ENCODE data around the gene RAB26. TPM values are rescaled to one million over a fixed set of nuclear protein-coding genes. Genes with fewer than 3 reads are reported as not detected.

RAB26 gene
- total and polyA plus RNA-seq, 2 experiments from 2014 or later, result 6.5 to 12.1 TPM

DNA sequence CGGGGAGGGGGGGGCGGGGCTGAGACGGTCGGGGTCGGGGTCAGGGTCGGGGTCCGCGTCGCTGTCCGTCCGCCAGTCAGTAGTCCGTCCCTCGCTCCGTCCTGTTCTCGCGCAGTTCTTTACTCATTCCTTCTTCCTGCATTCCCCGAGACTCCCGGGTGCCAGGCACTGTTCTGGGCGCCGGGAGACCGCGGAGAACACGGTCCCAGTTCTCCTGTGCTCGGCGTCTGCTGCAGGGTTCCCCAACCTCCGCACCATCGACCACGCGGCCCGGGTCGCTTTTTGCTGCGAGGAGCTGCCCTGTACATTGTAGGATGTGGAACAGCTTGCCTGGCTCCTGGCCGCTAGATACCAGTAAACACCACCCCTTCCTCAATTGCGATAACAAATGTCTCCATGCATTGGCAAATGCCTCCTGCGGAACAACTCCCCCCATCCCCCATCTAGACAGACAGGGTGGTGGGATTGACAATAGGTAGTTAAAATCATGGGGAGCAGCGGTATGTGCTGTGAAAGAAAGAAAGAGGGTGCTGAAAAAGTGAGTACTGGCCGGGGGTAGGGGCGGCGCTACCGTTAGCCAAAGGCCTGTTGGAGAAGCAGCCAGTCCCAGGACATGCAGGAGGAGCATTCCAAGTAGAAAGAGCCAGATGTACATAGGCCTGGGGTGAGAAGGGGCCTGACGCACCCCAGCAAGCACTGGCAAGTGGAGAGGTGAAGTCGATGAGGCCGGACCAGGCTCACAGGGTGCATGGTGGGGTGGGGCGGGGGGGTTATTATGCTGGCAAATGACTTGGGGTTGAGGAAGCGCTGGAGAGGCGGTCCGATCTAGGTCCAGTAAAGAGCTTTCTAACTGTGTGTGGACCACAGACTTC is 7.8 kb downstream of the RAB26 start:
- no peaks in the 10 kb centered on the region for H3K27me3 ChIP-seq
- H3K9me3 ChIP-seq (ENCODE audit: low read depth), result no peaks in the 10 kb centered on the region
- H3K4me1 ChIP-seq (ENCODE audit: low read depth), result peaks cover 29% of the 10 kb centered on the region
- H3K36me3 ChIP-seq, result no peaks in the 10 kb centered on the region
- peak overlapping the region; percentile 63 for H3K27ac ChIP-seq
- peak overlapping the region; percentile 91 for H3K4me3 ChIP-seq
- TF ChIP-seq, protein P1, sequence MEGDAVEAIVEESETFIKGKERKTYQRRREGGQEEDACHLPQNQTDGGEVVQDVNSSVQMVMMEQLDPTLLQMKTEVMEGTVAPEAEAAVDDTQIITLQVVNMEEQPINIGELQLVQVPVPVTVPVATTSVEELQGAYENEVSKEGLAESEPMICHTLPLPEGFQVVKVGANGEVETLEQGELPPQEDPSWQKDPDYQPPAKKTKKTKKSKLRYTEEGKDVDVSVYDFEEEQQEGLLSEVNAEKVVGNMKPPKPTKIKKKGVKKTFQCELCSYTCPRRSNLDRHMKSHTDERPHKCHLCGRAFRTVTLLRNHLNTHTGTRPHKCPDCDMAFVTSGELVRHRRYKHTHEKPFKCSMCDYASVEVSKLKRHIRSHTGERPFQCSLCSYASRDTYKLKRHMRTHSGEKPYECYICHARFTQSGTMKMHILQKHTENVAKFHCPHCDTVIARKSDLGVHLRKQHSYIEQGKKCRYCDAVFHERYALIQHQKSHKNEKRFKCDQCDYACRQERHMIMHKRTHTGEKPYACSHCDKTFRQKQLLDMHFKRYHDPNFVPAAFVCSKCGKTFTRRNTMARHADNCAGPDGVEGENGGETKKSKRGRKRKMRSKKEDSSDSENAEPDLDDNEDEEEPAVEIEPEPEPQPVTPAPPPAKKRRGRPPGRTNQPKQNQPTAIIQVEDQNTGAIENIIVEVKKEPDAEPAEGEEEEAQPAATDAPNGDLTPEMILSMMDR (IDR thresholded peaks at IDR 0.05; ENCODE audit: low read depth, low read length), result no peak
- DNase-seq (ENCODE audit: low read depth in 1 of 2, low spot score in 1 of 2), result peak; percentile 59 to 74

DNA sequence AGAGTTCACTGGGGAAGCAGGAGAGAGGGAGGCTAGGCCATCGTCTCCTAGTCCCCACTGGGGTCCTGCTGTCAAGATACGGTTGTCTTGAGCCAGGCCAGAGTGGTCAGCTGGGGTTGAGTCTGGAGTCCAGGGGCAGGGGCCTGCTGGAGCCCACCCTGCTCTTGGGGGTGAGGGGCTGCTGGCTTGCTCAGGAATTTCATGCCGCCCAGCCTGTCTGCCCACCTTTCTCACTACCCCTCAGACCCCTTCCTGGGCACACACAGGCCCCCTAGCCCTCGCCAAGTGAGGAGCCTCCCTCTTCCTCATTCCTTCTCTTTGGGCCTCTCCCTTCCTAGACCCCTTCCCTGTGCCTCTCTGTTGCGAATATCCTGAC is 8.4 kb downstream of the RAB26 start:
- peak overlapping the region; percentile 63 for H3K27ac ChIP-seq

DNA sequence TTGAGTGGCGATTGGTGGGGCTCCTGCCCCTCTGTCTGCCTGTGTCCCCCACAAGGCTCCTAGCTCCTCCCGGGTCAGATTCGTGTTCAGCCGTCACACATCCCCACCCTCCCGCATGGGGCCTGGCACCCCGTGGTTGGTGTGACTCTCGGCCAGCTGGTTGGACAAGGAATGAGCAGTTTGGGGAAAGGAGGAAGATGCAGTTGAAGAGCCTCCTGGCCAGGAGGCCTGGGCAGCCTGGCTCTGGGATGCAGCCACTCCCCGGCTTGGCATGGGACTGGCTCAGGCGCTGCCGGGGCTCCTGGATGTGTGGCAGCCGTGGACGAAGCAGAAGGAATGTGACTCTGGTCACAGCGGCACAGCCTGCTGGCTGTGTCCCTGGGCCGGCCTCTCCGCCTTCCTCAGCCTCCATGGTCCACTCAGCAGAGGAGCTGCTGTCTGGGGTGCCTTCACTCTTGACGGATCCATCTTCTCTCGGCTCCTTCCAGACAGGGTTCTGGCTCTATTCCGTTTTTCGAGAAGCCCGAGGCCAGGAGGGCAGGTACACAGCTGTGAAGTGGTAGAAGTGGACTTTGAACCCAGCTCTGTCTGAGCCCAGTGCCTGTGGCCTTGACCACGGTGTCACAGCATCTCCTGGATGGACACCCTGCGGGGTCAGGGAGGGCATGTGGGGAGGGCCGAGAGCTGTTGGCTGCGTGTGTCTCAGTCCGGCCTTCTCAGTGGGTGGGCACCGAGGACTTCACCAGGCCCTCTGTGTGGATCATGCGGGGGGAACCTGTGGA is 9.2 kb downstream of the RAB26 start:
- Histone ChIP-seq H3K4me3 (no peak overlapping the region), H3K4me1 (ENCODE audit: low read depth) (peaks cover 27% of the 10 kb centered on the region), H3K36me3 (no peaks in the 10 kb centered on the region), H3K9me3 (ENCODE audit: low read depth) (no peaks in the 10 kb centered on the region), H3K27ac (no peak overlapping the region), H3K27me3 (no peaks in the 10 kb centered on the region)
- TF ChIP-seq, protein P1 (IDR thresholded peaks at IDR 0.05; ENCODE audit: low read depth, low read length), result no peak
- no peak for DNase-seq (ENCODE audit: low read depth in 1 of 2, low spot score in 1 of 2)

More for the DNA sequence above, 8.4 kb downstream of the RAB26 start:
- H3K27me3 ChIP-seq, result no peaks in the 10 kb centered on the region
- no peaks in the 10 kb centered on the region for H3K9me3 ChIP-seq (ENCODE audit: low read depth)
- peak overlapping the region; percentile 91 for H3K4me3 ChIP-seq
- H3K36me3 ChIP-seq, result no peaks in the 10 kb centered on the region
- H3K4me1 ChIP-seq (ENCODE audit: low read depth), result peaks cover 29% of the 10 kb centered on the region
- DNase-seq (ENCODE audit: low read depth in 1 of 2, low spot score in 1 of 2), result no peak
- TF ChIP-seq, protein P1 (IDR thresholded peaks at IDR 0.05; ENCODE audit: low read depth, low read length), result no peak

DNA sequence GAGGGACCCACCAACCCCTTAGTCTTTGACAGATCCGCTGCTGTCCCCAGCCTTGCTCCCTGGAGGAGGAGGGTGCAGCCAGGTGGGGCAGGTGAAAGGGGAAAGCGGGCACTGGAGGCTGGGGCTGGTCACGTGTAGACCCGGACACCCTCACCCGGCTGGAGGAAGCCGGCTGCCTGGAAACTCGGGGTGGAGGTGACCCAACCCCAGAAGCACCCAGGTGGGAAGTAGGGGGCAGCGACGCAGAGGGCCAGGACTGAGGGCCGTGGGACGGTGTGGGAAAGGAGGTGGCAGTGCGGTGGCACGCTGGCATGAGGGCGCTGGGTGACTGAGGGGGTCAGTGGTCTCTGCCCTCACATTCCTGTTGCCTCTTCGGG is 9.8 kb downstream of the RAB26 start:
- TF ChIP-seq, protein P1 (IDR thresholded peaks at IDR 0.05; ENCODE audit: low read depth, low read length), result no peak
- H3K9me3 ChIP-seq (ENCODE audit: low read depth), result no peaks in the 10 kb centered on the region
- H3K36me3 ChIP-seq, result no peaks in the 10 kb centered on the region
- no peak overlapping the region for H3K27ac ChIP-seq
- H3K4me1 ChIP-seq (ENCODE audit: low read depth), result peaks cover 21% of the 10 kb centered on the region
- DNase-seq (ENCODE audit: low read depth in 1 of 2, low spot score in 1 of 2), result no peak
- H3K4me3 ChIP-seq, result no peak overlapping the region
- H3K27me3 ChIP-seq, result no peaks in the 10 kb centered on the region

DNA sequence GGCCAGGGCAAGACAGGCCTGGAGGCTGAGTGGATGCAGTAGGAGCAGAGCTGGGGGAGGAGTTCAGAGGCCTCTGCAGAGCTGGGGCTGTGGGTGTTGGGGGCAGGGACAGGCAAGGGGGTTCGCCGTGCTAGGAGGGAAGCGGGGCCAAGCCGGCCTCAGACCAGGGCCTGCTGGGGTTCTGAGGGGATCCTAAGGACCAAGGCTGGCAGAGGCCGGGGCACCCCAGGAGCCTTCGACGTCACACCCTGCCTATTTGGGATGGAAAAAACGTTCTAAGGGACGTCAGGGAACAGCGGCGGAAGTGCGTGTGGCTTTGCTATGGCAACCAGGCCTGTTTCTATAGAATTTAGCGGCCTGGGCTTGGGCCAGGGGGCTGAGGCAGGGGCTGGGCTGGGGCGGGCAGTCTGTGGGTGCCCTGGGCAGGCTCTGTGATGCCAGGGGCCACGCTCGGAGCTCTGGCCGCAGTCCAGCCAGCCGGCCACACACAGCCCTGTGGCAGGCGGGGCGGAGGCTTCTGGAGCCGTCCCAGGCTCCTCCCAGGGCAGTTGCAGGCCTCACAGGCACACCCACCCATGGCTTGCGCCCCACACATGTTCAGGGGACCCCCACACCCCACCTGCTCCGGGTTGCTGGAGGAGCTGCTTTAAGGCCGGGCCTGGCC is 10.9 kb downstream of the RAB26 start:
- Histone ChIP-seq H3K27me3 (no peaks in the 10 kb centered on the region), H3K4me1 (ENCODE audit: low read depth) (peaks cover 13% of the 10 kb centered on the region), H3K27ac (no peak overlapping the region), H3K4me3 (no peak overlapping the region), H3K36me3 (no peaks in the 10 kb centered on the region), H3K9me3 (ENCODE audit: low read depth) (no peaks in the 10 kb centered on the region)
- peak in 1 of 2 donors; percentile 80 for DNase-seq (ENCODE audit: low read depth in 1 of 2, low spot score in 1 of 2)
- TF ChIP-seq, protein P1 (IDR thresholded peaks at IDR 0.05; ENCODE audit: low read depth, low read length), result no peak

Measured in cardiac muscle cell (in vitro differentiated cells and primary cell).